Measurements from ENCODE around the gene GNG7.
"Not testable (repeated sequence)": the region's sequence is repeated elsewhere in the genome, so short reads cannot be mapped to it uniquely, and the experiment has no call there.

GNG7 gene

DNA sequence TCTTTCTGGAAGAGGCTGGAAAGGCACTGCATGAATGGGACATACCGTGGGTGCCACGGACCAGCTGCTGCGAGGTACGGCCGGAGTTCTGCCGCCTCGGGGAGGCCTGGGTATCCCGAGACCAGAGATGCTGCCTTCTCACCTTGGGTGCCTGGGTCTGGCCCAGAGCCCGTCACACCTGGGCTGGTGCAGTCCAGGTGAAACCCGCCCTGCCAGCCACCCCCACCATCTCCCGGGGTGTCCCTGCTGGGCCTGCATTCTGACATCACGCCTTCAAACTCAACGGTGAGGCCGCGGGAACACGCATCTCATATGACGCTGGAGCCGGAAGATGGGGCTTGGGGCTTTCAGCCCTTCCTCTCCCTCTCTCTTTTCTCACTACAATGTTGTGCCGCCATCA lies 128.6 kb downstream of the GNG7 start:
- H4K20me1 ChIP-seq (ENCODE audit: insufficient read depth, low read length): no peaks in the 10 kb centered on the region
- TF ChIP-seq, protein P1, sequence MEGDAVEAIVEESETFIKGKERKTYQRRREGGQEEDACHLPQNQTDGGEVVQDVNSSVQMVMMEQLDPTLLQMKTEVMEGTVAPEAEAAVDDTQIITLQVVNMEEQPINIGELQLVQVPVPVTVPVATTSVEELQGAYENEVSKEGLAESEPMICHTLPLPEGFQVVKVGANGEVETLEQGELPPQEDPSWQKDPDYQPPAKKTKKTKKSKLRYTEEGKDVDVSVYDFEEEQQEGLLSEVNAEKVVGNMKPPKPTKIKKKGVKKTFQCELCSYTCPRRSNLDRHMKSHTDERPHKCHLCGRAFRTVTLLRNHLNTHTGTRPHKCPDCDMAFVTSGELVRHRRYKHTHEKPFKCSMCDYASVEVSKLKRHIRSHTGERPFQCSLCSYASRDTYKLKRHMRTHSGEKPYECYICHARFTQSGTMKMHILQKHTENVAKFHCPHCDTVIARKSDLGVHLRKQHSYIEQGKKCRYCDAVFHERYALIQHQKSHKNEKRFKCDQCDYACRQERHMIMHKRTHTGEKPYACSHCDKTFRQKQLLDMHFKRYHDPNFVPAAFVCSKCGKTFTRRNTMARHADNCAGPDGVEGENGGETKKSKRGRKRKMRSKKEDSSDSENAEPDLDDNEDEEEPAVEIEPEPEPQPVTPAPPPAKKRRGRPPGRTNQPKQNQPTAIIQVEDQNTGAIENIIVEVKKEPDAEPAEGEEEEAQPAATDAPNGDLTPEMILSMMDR (IDR thresholded peaks at IDR 0.05; ENCODE audit: low read depth, low read length): no peak
- TF ChIP-seq EZH2phosphoT487 (IDR thresholded peaks at IDR 0.05; ENCODE audit: low read depth): no peak

DNA sequence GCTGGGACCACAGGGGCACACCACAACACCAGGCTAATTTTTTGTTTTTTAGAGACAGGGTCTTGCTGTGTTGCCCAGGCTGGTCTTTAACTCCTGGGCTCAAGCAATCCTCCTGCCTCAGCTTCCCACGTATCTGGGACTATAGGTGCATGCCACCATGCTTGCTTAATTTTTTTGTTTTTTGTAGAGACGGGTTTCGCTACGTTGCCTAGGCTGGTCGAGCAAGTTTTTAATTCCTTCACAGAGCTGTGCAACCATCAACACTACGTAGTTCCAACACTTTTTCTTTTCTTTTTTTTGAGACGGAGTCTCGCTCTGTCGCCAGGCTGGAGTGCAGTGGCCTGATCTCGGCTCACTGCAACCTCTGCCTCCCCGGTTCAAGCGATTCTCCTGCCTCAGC lies 130.3 kb downstream of the GNG7 start:
- H3K27me3 ChIP-seq (ENCODE audit: low read depth, low read length); H2AFZ ChIP-seq (ENCODE audit: low read depth, low read length); H3K27ac ChIP-seq (ENCODE audit: low read length); H3K9ac ChIP-seq (ENCODE audit: low read length); H3K79me2 ChIP-seq (ENCODE audit: low read length); H3K9me3 ChIP-seq (ENCODE audit: insufficient read depth, low read length); H3K36me3 ChIP-seq (replicated peaks; ENCODE audit: low read depth, low read length); H3K4me3 ChIP-seq (ENCODE audit: low read length); H4K20me1 ChIP-seq (ENCODE audit: insufficient read depth, low read length); H3K4me2 ChIP-seq (ENCODE audit: low read length); H3K4me1 ChIP-seq (ENCODE audit: low read length): not testable (repeated sequence)

More for the DNA sequence above, 128.6 kb downstream of the GNG7 start:
- H3K9me3 ChIP-seq (ENCODE audit: insufficient read depth, low read length): no peaks in the 10 kb centered on the region; the same call in 1 of the 2 replicates
- H3K4me1 ChIP-seq (ENCODE audit: low read length): no peaks in the 10 kb centered on the region
- H3K27me3 ChIP-seq (ENCODE audit: low read depth, low read length): no peaks in the 10 kb centered on the region
- no peaks in the 10 kb centered on the region for H3K36me3 ChIP-seq (replicated peaks; ENCODE audit: low read depth, low read length)
- H2AFZ ChIP-seq (ENCODE audit: low read depth, low read length): no peak overlapping the region
- no peak overlapping the region for H3K4me2 ChIP-seq (ENCODE audit: low read length)
- no peaks in the 10 kb centered on the region for H3K79me2 ChIP-seq (ENCODE audit: low read length)
- no peak overlapping the region for H3K4me3 ChIP-seq (ENCODE audit: low read length)
- H3K9ac ChIP-seq (ENCODE audit: low read length): no peak overlapping the region
- no peak overlapping the region for H3K27ac ChIP-seq (ENCODE audit: low read length)

DNA sequence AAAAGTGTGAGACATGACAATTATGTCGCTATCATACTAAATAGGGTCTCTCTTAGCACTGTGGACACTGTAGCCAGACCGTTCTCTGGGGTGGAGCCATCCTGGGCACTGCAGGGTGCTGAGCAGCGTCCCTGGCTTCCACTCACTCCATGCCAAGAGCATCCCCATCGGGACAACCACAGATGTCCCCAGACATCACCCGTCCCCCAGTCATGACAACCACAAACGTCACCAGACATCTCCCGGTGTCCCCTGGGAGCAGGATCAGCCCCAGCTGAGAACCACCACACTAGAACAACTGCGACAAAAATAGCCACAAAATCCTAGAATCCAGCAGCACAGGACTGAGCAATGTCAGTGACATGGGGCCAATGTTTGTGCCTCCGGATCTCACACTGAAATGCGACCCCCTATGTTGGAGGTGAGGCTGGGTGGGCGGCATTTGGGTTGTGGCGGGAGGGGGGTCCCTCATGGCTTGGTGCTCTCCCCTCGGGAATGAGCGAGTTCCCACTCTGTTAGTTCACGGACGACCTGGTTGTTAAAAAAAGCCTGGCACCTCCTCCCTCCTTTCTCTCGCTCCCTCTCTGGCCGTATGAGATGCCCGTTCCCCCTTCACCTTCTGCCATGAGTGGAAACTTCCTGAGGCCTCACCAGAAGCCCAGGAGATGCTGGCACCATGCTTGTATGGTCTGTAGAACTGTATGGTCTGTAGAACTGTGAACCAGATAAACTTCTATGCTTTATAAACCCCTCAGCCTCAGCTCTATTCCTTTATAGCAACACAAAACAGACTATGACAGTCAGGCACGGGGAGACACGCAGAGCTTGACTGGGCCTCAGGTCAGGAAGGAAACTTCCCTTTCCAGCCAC lies 132.7 kb downstream of the GNG7 start:
- H3K4me2 ChIP-seq (ENCODE audit: low read length): no peak overlapping the region
- no peak overlapping the region for H2AFZ ChIP-seq (ENCODE audit: low read depth, low read length)
- H3K27ac ChIP-seq (ENCODE audit: low read length): no peak overlapping the region
- no peaks in the 10 kb centered on the region; the same call in 1 of the 2 replicates for H3K9me3 ChIP-seq (ENCODE audit: insufficient read depth, low read length)
- no peaks in the 10 kb centered on the region for H3K27me3 ChIP-seq (ENCODE audit: low read depth, low read length)
- H3K36me3 ChIP-seq (replicated peaks; ENCODE audit: low read depth, low read length): no peaks in the 10 kb centered on the region
- no peak overlapping the region for H3K4me3 ChIP-seq (ENCODE audit: low read length)
- no peaks in the 10 kb centered on the region for H3K79me2 ChIP-seq (ENCODE audit: low read length)
- no peak for TF ChIP-seq EZH2phosphoT487 (IDR thresholded peaks at IDR 0.05; ENCODE audit: low read depth)
- TF ChIP-seq, protein P1 (IDR thresholded peaks at IDR 0.05; ENCODE audit: low read depth, low read length): no peak
- no peaks in the 10 kb centered on the region for H3K4me1 ChIP-seq (ENCODE audit: low read length)
- no peaks in the 10 kb centered on the region for H4K20me1 ChIP-seq (ENCODE audit: insufficient read depth, low read length)
- H3K9ac ChIP-seq (ENCODE audit: low read length): no peak overlapping the region

DNA sequence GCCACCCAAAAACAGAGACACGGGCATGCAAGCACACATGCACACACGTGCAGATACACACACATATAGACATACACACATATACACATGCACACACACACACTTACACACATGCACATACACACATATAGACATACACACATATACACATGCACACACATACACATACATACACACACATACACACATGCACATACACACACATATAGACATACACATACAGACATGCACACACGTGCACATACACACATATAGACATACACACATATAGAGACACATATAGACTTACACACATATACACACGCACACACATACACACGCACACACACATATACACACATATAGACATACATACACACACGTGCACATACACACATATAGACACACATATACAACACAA lies 134.5 kb downstream of the GNG7 start:
- no peaks in the 10 kb centered on the region for H3K79me2 ChIP-seq (ENCODE audit: low read length)
- no peak overlapping the region for H3K9ac ChIP-seq (ENCODE audit: low read length)
- H3K4me3 ChIP-seq (ENCODE audit: low read length): no peak overlapping the region
- no peak overlapping the region for H3K27ac ChIP-seq (ENCODE audit: low read length)
- no peaks in the 10 kb centered on the region for H3K36me3 ChIP-seq (replicated peaks; ENCODE audit: low read depth, low read length)
- H4K20me1 ChIP-seq (ENCODE audit: insufficient read depth, low read length): no peaks in the 10 kb centered on the region
- peaks cover 11% of the 10 kb centered on the region for H3K4me1 ChIP-seq (ENCODE audit: low read length)
- no peaks in the 10 kb centered on the region; the same call in 1 of the 2 replicates for H3K9me3 ChIP-seq (ENCODE audit: insufficient read depth, low read length)
- no peaks in the 10 kb centered on the region for H3K27me3 ChIP-seq (ENCODE audit: low read depth, low read length)
- TF ChIP-seq EZH2phosphoT487 (IDR thresholded peaks at IDR 0.05; ENCODE audit: low read depth): no peak
- TF ChIP-seq, protein P1 (IDR thresholded peaks at IDR 0.05; ENCODE audit: low read depth, low read length): no peak
- no peak overlapping the region for H2AFZ ChIP-seq (ENCODE audit: low read depth, low read length)
- no peak overlapping the region for H3K4me2 ChIP-seq (ENCODE audit: low read length)
